ENCODE data around the gene HSD11B2.

Gene HSD11B2

GRCh38 chr16:67451704-67452435, 20.9 kb downstream of the HSD11B2 start:
- no peak for DNase-seq

GRCh38 chr16:67454104-67454503, 23.2 kb downstream of the HSD11B2 start:
- no peak for DNase-seq

- DNase-seq, result no peak
Measured at GRCh38 chr16:67454852-67455251, 23.9 kb downstream of the HSD11B2 start.

GRCh38 chr16:67456391-67457081, 25.6 kb downstream of the HSD11B2 start:
- DNase-seq, result peak; percentile 30 to 76

- DNase-seq, result no peak
Measured at GRCh38 chr16:67457611-67458010, 26.7 kb downstream of the HSD11B2 start.

GRCh38 chr16:67458121-67458641, 27.3 kb downstream of the HSD11B2 start:
- no peak for DNase-seq

GRCh38 chr16:67459066-67459860, 28.3 kb downstream of the HSD11B2 start:
- DNase-seq, result peak in 1 of 2 experiments; percentile 61

GRCh38 chr16:67459861-67460150, 28.9 kb downstream of the HSD11B2 start:
- DNase-seq, result no peak

GRCh38 chr16:67460168-67460567, 29.2 kb downstream of the HSD11B2 start:
- peak in 1 of 2 experiments; percentile 36 for DNase-seq

- no peak for DNase-seq
Measured at GRCh38 chr16:67460961-67461360, 30.0 kb downstream of the HSD11B2 start.

- no peak for DNase-seq
Measured at GRCh38 chr16:67461600-67462278, 30.8 kb downstream of the HSD11B2 start.

- DNase-seq, result no peak
Measured at GRCh38 chr16:67462279-67462655, 31.3 kb downstream of the HSD11B2 start.

GRCh38 chr16:67463059-67463458, 32.1 kb downstream of the HSD11B2 start:
- no peak for DNase-seq

GRCh38 chr16:67463691-67464090, 32.8 kb downstream of the HSD11B2 start:
- DNase-seq, result no peak

GRCh38 chr16:67464565-67464964, 33.6 kb downstream of the HSD11B2 start:
- no peak for DNase-seq

- no peak for DNase-seq
Measured at GRCh38 chr16:67466581-67466980, 35.7 kb downstream of the HSD11B2 start.

- DNase-seq, result no peak
Measured at GRCh38 chr16:67468731-67469130, 37.8 kb downstream of the HSD11B2 start.

- DNase-seq, result peak in 1 of 2 experiments; percentile 83
Measured at GRCh38 chr16:67470359-67470758, 39.4 kb downstream of the HSD11B2 start.

- no peak for DNase-seq
Measured at GRCh38 chr16:67471758-67472384, 41.0 kb downstream of the HSD11B2 start.

- no peak for DNase-seq
Measured at GRCh38 chr16:67474551-67475455, 43.9 kb downstream of the HSD11B2 start.

GRCh38 chr16:67477960-67478554, 47.1 kb downstream of the HSD11B2 start:
- DNase-seq, result no peak
